ENCODE results near the gene LRRTM4. TPM values are rescaled to one million over a fixed set of nuclear protein-coding genes. Genes with fewer than 3 reads are reported as not detected.

Gene LRRTM4
- total RNA-seq, 1 donor from 2014 or later: 28.8 TPM

- peak; percentile 19 for TF ChIP-seq CTCF (IDR thresholded peaks at IDR 0.05; ENCODE audit: unreplicated experiment)
- H3K9me3 Mint-ChIP-seq: peaks cover 4% of the 10 kb centered on the region
- peaks cover 52% of the 10 kb centered on the region for H3K4me1 Mint-ChIP-seq
- no peaks in the 10 kb centered on the region for H3K27me3 Mint-ChIP-seq (ENCODE audit: low read depth)
- DNase-seq (ENCODE audit: low spot score in 2 of 2, unreplicated experiment in 2 of 2): no peak
- H3K36me3 Mint-ChIP-seq: peaks cover 2% of the 10 kb centered on the region
- peak overlapping the region; percentile 30 for H3K27ac Mint-ChIP-seq
- no peak overlapping the region for H3K4me3 Mint-ChIP-seq
Observed at GRCh38 chr2:77398970-77399600, 123.1 kb downstream of the LRRTM4 start.

- DNase-seq (ENCODE audit: low spot score in 2 of 2, unreplicated experiment in 2 of 2): no peak
- Mint-ChIP-seq H3K27me3 (ENCODE audit: low read depth) (no peaks in the 10 kb centered on the region), H3K27ac (peak overlapping the region; percentile 22), H3K36me3 (no peaks in the 10 kb centered on the region), H3K4me1 (peaks cover 59% of the 10 kb centered on the region), H3K4me3 (no peak overlapping the region), H3K9me3 (peaks cover 3% of the 10 kb centered on the region)
- TF ChIP-seq CTCF (IDR thresholded peaks at IDR 0.05; ENCODE audit: unreplicated experiment): no peak
Observed at GRCh38 chr2:77397763-77398162, 124.4 kb downstream of the LRRTM4 start.

GRCh38 chr2:77395011-77395410 is 127.2 kb downstream of the LRRTM4 start:
- no peak overlapping the region for H3K27ac Mint-ChIP-seq

GRCh38 chr2:77391119-77391518 is 131.1 kb downstream of the LRRTM4 start:
- no peaks in the 10 kb centered on the region for H3K27me3 Mint-ChIP-seq (ENCODE audit: low read depth)
- H3K4me3 Mint-ChIP-seq: no peak overlapping the region
- peaks cover 23% of the 10 kb centered on the region for H3K4me1 Mint-ChIP-seq
- peaks cover 5% of the 10 kb centered on the region for H3K9me3 Mint-ChIP-seq
- DNase-seq (ENCODE audit: low spot score in 2 of 2, unreplicated experiment in 2 of 2): no peak
- H3K36me3 Mint-ChIP-seq: no peaks in the 10 kb centered on the region
- no peak for TF ChIP-seq CTCF (IDR thresholded peaks at IDR 0.05; ENCODE audit: unreplicated experiment)
- H3K27ac Mint-ChIP-seq: no peak overlapping the region

More at GRCh38 chr2:77395011-77395410, 127.2 kb downstream of the LRRTM4 start:
- TF ChIP-seq CTCF (IDR thresholded peaks at IDR 0.05; ENCODE audit: unreplicated experiment): no peak
- Mint-ChIP-seq H3K4me3 (no peak overlapping the region), H3K27me3 (ENCODE audit: low read depth) (no peaks in the 10 kb centered on the region), H3K36me3 (no peaks in the 10 kb centered on the region), H3K9me3 (peaks cover 5% of the 10 kb centered on the region), H3K4me1 (peaks cover 51% of the 10 kb centered on the region)
- DNase-seq (ENCODE audit: low spot score in 2 of 2, unreplicated experiment in 2 of 2): no peak

GRCh38 chr2:77387324-77387723 is 134.9 kb downstream of the LRRTM4 start:
- TF ChIP-seq CTCF (IDR thresholded peaks at IDR 0.05; ENCODE audit: unreplicated experiment): no peak
- Mint-ChIP-seq H3K9me3 (peaks cover 4% of the 10 kb centered on the region), H3K27ac (no peak overlapping the region), H3K4me1 (peaks cover 1% of the 10 kb centered on the region), H3K4me3 (no peak overlapping the region), H3K36me3 (no peaks in the 10 kb centered on the region), H3K27me3 (ENCODE audit: low read depth) (no peaks in the 10 kb centered on the region)
- DNase-seq (ENCODE audit: low spot score in 2 of 2, unreplicated experiment in 2 of 2): no peak
